Activated CD4-positive, alpha-beta T cell treated with anti-CD3 and anti-CD28 coated beads, Interleukin-2, amount 10 ng/mL, durations not matched to agents 7 days and 5 days (primary cell): ENCODE measurements around the gene TOPAZ1. TPM values are rescaled to one million over a fixed set of nuclear protein-coding genes. Genes with fewer than 3 reads are reported as not detected.

Experiments used
- total RNA-seq, 2 experiments: library from RNA; stranded (reverse); gene quantifications; one replicate each; pipeline ENCODE4 v1.2.3, GENCODE V29; 2021

TOPAZ1 gene
- total RNA-seq, 2 experiments from 2014 or later, result not detected

Other genes with a start within 250 kb of the TOPAZ1 start
- gene TCAIM, start 96.9 kb downstream of the TOPAZ1 start, total RNA-seq, result 10 to 100 TPM; 16.4 to 19.9 TPM
- gene ZNF445, start 235.8 kb downstream of the TOPAZ1 start, total RNA-seq, result 10 to 100 TPM; 22.4 to 24.9 TPM